HG02623 (cell line): ENCODE data around the gene FAM81A.
A peak's percentile ranks its signal among the peaks of the same experiment; 100 is the strongest.

Experiments
- ATAC-seq: cut with Tn5 transposase; IDR thresholded peaks from one replicate; pipeline ENCODE4 v1.9.1; 2021; ENCODE audit warnings: moderate library complexity; ENCODE audit not compliant: unreplicated experiment

FAM81A gene

GRCh38 chr15:59539799-59540198, 101.8 kb downstream of the FAM81A start:
- ATAC-seq: no peak

- no peak for ATAC-seq
Observed at GRCh38 chr15:59540654-59541053, 102.7 kb downstream of the FAM81A start.

GRCh38 chr15:59541750-59542149, 103.8 kb downstream of the FAM81A start:
- no peak for ATAC-seq

- peak; percentile 87 for ATAC-seq
Observed at GRCh38 chr15:59543721-59544547, 105.9 kb downstream of the FAM81A start.

- no peak for ATAC-seq
Observed at GRCh38 chr15:59545573-59545972, 107.6 kb downstream of the FAM81A start.

GRCh38 chr15:59548501-59549226, 110.7 kb downstream of the FAM81A start:
- ATAC-seq: no peak

GRCh38 chr15:59549301-59550185, 111.6 kb downstream of the FAM81A start:
- no peak for ATAC-seq

- no peak for ATAC-seq
Observed at GRCh38 chr15:59550530-59550929, 112.5 kb downstream of the FAM81A start.

- no peak for ATAC-seq
Observed at GRCh38 chr15:59550956-59551355, 113.0 kb downstream of the FAM81A start.

- ATAC-seq: no peak
Observed at GRCh38 chr15:59553879-59554735, 116.1 kb downstream of the FAM81A start.

GRCh38 chr15:59555696-59556095, 117.7 kb downstream of the FAM81A start:
- ATAC-seq: no peak

GRCh38 chr15:59556380-59556779, 118.4 kb downstream of the FAM81A start:
- ATAC-seq: no peak

- no peak for ATAC-seq
Observed at GRCh38 chr15:59557581-59557980, 119.6 kb downstream of the FAM81A start.

GRCh38 chr15:59558851-59559250, 120.9 kb downstream of the FAM81A start:
- no peak for ATAC-seq

GRCh38 chr15:59561547-59561946, 123.6 kb downstream of the FAM81A start:
- ATAC-seq: no peak

GRCh38 chr15:59562448-59563186, 124.6 kb downstream of the FAM81A start:
- no peak for ATAC-seq

- no peak for ATAC-seq
Observed at GRCh38 chr15:59565299-59565698, 127.3 kb downstream of the FAM81A start.

GRCh38 chr15:59567324-59567723, 129.3 kb downstream of the FAM81A start:
- no peak for ATAC-seq

- ATAC-seq: no peak
Observed at GRCh38 chr15:59569477-59569876, 131.5 kb downstream of the FAM81A start.

- no peak for ATAC-seq
Observed at GRCh38 chr15:59570315-59570714, 132.3 kb downstream of the FAM81A start.
